ENCODE measurements around the gene IBA57. TPM values are rescaled to one million over a fixed set of nuclear protein-coding genes. Genes with fewer than 3 reads are reported as not detected.
A peak's percentile ranks its signal among the peaks of the same experiment; 100 is the strongest.

Gene IBA57
- total RNA-seq, 1 donor from 2014 or later, result 14.5 TPM

DNA sequence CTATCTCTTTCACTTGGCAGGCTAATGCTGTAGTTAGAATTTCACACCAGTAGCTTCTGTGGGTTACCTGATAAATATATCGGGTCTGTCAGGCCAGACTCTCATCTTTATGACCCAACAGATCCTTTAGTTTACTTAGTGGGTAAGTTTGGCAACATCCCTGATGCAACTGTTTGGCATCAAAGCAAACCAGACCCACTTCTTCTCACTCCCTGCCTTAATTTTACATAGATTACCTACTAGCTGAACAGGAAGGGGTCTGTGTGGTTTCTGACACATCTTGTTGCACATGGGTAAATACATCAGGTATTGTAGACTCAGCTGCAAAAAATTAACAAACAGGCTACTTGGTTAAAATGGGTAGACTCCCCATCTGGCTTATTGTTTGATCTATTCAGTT, 28.7 kb upstream of the IBA57 start:
- DNase-seq (no peak), ATAC-seq (ENCODE audit: low read depth) (no peak)
- ChIA-PET CTCF (interaction anchor here (1.0 to 5.0 kb wide), 3 partner anchors 29 to 364 kb away, joined by 3 to 20 read pairs (median 7); partner anchors contain the start of gene IBA57), POLR2A (interaction anchor here (0.6 to 5.1 kb wide), 4 partner anchors 29 to 423 kb away, joined by 3 to 134 read pairs (median 4); partner anchors contain the start of gene IBA57)
- intact Hi-C loops (cut with micrococcal nuclease), result no loop called here
- TF ChIP-seq, protein P1, sequence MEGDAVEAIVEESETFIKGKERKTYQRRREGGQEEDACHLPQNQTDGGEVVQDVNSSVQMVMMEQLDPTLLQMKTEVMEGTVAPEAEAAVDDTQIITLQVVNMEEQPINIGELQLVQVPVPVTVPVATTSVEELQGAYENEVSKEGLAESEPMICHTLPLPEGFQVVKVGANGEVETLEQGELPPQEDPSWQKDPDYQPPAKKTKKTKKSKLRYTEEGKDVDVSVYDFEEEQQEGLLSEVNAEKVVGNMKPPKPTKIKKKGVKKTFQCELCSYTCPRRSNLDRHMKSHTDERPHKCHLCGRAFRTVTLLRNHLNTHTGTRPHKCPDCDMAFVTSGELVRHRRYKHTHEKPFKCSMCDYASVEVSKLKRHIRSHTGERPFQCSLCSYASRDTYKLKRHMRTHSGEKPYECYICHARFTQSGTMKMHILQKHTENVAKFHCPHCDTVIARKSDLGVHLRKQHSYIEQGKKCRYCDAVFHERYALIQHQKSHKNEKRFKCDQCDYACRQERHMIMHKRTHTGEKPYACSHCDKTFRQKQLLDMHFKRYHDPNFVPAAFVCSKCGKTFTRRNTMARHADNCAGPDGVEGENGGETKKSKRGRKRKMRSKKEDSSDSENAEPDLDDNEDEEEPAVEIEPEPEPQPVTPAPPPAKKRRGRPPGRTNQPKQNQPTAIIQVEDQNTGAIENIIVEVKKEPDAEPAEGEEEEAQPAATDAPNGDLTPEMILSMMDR (IDR thresholded peaks at IDR 0.05), result no peak
- Mint-ChIP-seq H3K36me3 (ENCODE audit: low read depth) (peaks cover 5% of the 10 kb centered on the region), H3K9me3 (no peaks in the 10 kb centered on the region), H3K4me3 (no peak overlapping the region), H3K4me1 (peaks cover 46% of the 10 kb centered on the region), H3K27ac (peak overlapping the region; percentile 99), H3K27me3 (no peaks in the 10 kb centered on the region)

DNA sequence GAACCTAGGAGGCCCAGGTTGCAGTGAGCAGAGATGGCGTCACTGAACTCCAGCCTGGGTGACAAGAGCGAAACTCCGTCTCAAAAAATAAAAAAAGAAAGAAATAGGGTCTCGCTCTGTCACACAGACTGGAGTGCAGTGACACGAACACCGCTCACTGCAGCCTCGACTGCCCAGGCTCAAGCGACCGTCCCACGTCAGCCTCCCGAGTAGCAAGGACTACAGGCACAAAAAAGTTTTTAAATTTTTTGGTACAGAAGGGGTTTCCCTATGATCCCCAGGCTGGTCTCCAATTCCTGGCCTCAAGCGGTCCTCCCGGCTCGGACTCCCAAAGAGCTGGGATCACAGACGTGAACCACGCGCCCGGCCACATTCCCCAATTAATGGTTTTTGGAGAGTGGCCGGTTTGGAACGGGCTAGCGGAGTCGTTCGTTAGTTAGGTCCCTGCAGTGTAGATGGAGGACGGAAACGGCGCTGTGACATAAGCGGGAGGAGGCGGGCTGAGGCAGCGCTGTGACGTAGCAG, 26.1 kb upstream of the IBA57 start:
- intact Hi-C loops (cut with micrococcal nuclease), result loop anchor here (1.0 kb wide), 1 partner anchor 57 kb away; the partner anchor contains the start of gene ARF1
- ATAC-seq (ENCODE audit: low read depth) (no peak), DNase-seq (no peak)
- Mint-ChIP-seq H3K4me3 (peak overlapping the region; percentile 96), H3K4me1 (peaks cover 71% of the 10 kb centered on the region), H3K27me3 (no peaks in the 10 kb centered on the region), H3K27ac (peak overlapping the region; percentile 99), H3K36me3 (ENCODE audit: low read depth) (peaks cover 5% of the 10 kb centered on the region), H3K9me3 (no peaks in the 10 kb centered on the region)
- TF ChIP-seq, protein P1 (IDR thresholded peaks at IDR 0.05), result no peak
- ChIA-PET POLR2A (interaction anchor here (0.9 to 5.1 kb wide), 6 partner anchors 26 to 347 kb away, joined by 3 to 134 read pairs (median 8); partner anchors contain the start of genes ARF1, IBA57, MRPL55 and RNF187), CTCF (interaction anchor here (5.0 kb wide), 1 partner anchor 26 kb away, joined by 20 read pairs; the partner anchor contains the start of gene IBA57)

- intact Hi-C loops (cut with micrococcal nuclease), result loop anchor here (1.0 to 2.0 kb wide), 10 partner anchors 25 to 353 kb away; partner anchors contain the start of genes ARF1, C1orf35, IBA57 and MRPL55
- H3K9me3 Mint-ChIP-seq, result no peaks in the 10 kb centered on the region
- ChIA-PET CTCF (interaction anchor here (1.4 kb wide), 1 partner anchor 25 kb away, joined by 12 read pairs; the partner anchor contains the start of gene IBA57), POLR2A (interaction anchor here (0.6 to 5.1 kb wide), 11 partner anchors 10 to 360 kb away, joined by 3 to 134 read pairs (median 4); partner anchors contain the start of genes ARF1, IBA57, MRPL55 and TRIM11)
- H3K27me3 Mint-ChIP-seq, result no peaks in the 10 kb centered on the region
- DNase-seq, result peak; percentile 99
- H3K27ac Mint-ChIP-seq, result peak within 1 kb of the TSS; percentile 99
- peak; percentile 92 for ATAC-seq (ENCODE audit: low read depth)
- peaks cover 71% of the 10 kb centered on the region for H3K4me1 Mint-ChIP-seq
- peaks cover 5% of the 10 kb centered on the region for H3K36me3 Mint-ChIP-seq (ENCODE audit: low read depth)
- H3K4me3 Mint-ChIP-seq, result peak within 1 kb of the TSS; percentile 96
- TF ChIP-seq, protein P1 (IDR thresholded peaks at IDR 0.05), result no peak
Measured at GRCh38 chr1:228139931-228140723, 25.5 kb upstream of the IBA57 start, which contains the start of gene GUK1. Gene GUK1, plus strand, starts transcription at chr1:228140279. Its CDS starts 24 bp downstream, at chr1:228140303.

GRCh38 chr1:228140724-228141225, 24.8 kb upstream of the IBA57 start:
- Mint-ChIP-seq H3K4me1 (peaks cover 71% of the 10 kb centered on the region), H3K9me3 (no peaks in the 10 kb centered on the region), H3K4me3 (peak overlapping the region; percentile 96), H3K36me3 (ENCODE audit: low read depth) (peaks cover 7% of the 10 kb centered on the region), H3K27ac (peak overlapping the region; percentile 99), H3K27me3 (no peaks in the 10 kb centered on the region)
- CTCF ChIA-PET, result interaction anchor here (1.4 kb wide), 1 partner anchor 25 kb away, joined by 12 read pairs; the partner anchor contains the start of gene IBA57
- POLR2A ChIA-PET, result interaction anchor here (0.6 to 5.1 kb wide), 10 partner anchors 10 to 359 kb away, joined by 3 to 134 read pairs (median 4); partner anchors contain the start of genes ARF1, IBA57, MRPL55 and TRIM11
- TF ChIP-seq, protein P1 (IDR thresholded peaks at IDR 0.05), result no peak
- intact Hi-C loops (cut with micrococcal nuclease), result loop anchor here (1.0 to 2.0 kb wide), 9 partner anchors 25 to 353 kb away; partner anchors contain the start of genes C1orf35, IBA57, MRPL55 and RNF187
- ATAC-seq (ENCODE audit: low read depth) (no peak), DNase-seq (peak; percentile 40)

All from activated B cell treated with CpG ODN at 0.5 μM for 24 hours (primary cell).